Inferior parietal cortex (tissue), 1 donor: Measurements from ENCODE around the gene POP7.

Source experiments
- DNase-seq: peaks from one replicate; pipeline ENCODE4 v3.0.0-alpha.2; 2016; ENCODE audit errors: extremely low spot score

The POP7 gene

DNA sequence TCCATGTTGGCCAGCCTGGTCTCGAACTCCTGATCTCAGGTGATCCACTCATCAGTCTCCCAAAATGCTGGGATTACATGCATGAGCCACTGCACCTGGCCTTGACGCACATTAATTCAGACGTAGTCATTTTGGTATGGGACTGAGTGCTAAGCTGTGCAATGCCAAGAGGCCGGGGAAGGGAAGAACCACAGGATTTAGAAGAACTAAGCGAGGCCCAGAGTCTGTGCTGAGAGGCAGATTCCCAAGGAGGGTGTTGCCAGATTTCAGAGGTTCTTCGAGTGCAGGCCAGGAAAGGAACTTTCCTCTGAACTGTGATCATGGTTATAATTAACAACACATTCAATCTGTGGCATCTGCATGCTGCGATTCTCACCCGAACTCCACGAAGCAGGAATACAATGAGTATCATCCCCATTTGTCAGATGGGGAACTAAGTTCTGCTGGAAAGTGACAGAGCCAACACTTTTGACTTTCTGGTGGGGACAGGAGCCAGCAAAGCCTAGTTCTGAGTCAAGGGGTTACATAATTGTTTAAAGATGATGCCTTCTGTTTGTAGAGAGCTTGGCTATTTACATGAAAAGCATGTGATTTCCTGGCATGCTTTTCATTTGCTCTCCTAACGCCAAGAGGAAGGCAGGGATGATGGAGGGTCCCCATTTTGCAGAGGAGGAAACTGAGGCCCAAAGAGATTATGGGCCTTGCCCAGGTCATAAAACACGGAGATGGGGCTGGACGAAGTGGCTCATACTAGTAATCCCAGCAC lies 21.3 kb downstream of the POP7 start:
- no peak for DNase-seq

DNA sequence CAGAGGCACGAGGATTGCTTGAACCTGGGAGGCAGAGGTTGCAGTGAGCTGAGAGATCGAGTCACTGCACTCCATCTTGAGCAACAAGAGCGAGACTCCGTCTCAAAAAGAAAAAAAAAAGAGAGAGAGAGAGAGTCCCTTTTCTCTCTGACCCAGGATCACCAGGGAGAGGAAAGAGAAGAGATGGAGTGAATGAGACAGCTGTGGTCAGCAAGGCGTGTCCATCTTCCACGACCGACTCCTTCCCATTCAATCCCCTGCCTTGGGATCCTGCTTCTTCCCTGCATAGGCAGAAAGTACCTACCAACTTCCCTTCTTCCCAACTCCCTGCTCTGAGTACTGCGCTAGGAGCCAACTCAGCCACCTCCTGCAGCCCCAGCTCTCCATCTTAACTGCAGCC lies 22.3 kb downstream of the POP7 start:
- no peak for DNase-seq

DNA sequence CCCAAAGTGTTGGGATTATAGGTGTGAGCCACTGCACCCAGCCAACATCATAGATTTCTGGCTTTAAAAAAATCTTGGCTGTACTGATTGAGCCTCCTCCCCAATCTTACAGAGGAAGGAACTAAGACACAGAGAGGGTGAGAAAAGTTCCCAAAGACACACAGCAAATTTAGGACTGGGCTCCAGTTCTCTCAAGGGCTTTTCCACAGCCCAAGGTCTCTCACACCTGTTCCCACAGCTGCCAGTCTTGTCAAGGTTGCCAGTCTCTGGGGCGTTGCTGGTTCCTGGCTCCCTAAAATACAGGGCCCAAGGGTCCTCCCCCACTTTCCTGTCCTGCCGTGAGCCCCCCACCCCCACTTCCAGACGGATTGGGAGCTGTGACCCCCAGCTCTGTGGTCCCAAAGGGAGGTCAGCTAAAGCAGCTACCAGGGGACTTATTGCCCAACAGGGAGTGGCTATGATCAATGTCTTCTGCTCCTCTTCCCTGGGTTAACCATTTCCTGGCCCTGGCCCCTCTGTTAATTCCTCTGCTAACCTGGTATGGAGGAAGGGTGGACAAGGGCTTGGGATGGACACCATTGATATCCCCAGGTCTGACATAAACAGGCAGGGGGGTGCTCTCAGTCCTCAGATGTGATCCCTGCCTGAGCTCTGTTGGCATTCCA lies 24.3 kb downstream of the POP7 start:
- no peak for DNase-seq

DNA sequence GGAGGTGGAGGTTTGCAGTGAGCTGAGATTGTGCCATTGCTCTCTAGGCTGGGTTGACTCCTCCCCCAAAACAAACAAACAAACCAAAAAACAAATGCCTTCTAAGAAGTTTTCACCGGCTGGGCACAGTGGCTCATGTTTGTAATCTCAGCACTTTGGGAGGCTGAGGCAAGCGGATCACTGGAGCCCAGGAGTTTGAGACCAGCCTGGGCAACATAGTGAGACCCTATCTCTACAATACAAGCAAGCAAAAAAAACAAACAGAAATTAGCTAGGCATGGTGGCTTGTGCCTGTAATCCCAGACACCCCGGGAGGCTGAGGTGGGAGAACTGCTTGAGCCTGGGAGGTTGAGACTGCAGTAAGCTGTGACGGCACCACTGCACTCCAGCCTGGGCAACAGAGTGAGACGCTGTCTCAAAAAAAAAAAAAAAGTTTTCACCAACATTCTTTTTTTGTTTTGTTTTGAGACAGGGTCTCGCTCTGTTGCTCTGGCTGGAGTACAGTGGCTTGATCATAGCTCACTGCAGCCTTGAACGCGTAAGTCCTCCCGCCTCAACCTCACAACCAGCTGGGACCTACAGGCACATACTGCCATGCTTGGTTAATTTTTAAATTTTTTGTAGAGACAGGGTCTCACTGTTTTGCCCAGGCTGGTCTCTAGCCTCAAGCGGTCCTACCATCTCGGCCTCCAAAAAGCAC lies 26.2 kb downstream of the POP7 start:
- DNase-seq: no peak

DNA sequence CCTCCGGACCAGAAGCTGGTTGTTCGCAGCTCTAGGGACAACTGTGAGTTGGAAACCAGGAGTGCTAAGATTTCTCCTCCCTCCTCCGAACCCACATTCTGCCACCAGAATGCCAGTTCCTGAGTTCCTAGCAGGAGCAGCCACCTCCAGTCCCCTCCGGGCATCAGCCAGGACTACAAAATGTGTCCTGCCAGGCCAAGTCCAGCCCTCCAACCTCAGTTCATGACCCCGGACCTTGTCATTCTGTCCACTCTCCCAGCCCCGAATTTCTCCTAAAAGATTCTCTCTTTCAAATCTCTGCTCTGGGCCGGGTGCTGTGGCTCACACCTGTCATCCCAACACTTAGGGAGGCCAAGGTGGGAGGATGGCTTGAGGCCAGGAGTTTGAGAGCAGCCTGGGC lies 29.8 kb downstream of the POP7 start:
- no peak for DNase-seq

DNA sequence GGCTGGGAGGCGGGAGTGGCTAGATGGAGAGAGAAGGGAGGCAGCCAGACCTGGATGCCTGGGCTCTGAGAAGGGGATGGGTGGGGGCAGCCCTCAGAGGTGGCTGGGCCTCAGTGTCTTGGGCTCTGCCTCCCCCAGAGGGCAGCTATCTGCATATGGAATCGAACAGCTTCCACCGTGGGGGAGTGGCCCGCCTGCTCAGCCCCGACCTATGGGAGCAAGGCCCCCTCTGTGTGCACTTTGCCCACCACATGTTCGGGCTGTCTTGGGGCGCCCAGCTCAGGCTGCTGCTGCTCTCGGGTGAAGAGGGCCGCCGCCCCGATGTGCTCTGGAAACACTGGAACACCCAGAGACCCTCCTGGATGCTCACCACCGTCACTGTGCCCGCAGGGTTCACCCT lies 30.8 kb downstream of the POP7 start:
- no peak for DNase-seq

DNA sequence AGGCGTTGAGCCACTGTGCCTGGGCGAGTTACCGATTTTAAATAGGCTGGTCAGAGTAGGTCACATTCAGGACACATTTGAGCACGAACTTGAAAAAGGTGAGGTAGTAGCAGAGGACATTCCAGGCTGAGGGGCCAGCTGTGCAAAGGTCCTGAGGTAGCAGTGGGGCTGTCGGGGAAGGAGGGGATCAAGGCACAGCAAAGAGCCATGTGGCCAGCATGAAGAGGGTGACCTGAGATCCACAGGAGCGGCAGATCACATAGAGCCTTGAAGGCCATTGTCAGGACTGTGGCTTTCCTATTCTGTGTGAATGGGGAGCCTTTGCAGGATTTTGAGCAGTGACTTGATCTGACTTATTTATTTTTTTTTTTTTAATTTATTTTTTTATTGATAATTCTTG lies 34.0 kb downstream of the POP7 start:
- no peak for DNase-seq

DNA sequence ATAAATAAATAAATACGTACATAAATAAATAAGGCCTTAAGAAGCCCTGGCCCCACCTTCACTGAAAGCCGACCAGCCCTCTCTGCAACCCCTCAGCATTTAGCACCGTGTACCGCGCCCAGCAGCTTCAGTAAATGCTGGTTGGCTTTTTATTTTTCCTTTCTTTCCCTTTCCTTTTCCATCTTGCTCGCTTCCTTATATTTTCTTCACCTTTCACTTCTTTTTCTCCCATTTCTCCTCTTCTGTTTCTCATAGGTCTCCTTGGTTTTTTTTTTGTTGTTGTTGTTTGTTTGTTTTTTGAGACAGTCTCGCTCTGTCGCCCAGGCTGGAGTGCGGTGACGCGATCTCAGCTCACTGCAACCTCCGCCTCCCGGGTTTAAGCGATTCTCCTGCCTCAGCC lies 38.7 kb downstream of the POP7 start:
- no peak for DNase-seq

DNA sequence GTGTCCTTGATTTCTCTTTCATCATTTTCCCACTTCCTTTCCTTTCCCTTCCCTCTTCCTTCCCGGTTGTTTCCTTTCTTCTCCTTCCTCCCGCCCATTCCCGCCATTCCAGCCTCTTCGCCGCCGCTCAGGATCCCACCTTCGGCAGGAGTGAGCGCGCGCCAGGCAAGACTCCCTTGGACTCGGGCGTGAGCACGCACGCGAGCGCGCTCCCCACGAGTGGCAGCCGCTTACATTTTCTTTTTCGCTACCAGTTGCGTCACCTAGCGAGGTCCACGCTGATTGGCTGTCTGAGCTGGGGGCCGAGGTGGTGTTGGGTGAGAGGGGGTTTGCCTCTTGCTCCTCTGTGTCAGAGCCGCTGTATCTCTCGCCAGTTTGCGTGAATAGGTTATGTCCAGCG lies 39.3 kb downstream of the POP7 start:
- peak; percentile 1 for DNase-seq

DNA sequence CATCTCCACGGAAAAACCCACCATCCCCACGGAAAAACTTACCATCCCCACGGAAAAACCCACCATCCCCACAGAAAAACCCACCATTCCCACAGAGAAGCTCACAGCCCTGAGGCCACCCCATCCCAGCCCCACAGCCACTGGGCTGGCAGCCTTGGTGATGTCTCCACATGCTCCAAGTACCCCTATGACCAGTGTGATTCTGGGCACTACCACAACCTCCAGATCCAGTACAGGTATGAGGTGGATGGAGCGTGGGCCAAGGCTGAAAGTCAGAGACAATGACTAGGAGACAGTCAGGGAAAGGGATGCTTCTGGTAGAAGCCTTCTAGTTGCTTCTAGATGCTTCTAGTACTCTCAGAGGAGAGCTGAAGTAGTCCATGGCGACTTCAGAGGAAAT lies 47.1 kb downstream of the POP7 start:
- no peak for DNase-seq

DNA sequence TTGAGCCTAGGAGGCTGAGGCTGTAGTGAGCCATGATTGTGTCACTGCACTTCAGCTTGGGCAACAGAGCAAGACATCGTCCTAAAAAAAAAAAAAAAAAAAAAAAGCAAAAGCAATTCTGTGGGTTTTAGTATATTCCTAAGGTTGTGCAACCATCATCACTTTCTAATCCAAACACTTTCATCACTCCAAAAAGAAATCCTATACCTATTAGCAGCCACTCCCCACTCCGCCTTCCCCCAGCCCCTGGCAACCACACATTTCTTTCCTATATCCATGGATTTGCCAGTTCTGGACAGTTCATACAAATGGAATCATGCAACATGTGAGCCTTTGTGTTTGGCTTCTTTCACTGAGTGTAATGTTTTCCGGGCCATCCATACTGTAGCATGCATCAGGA lies 47.8 kb downstream of the POP7 start:
- DNase-seq: no peak
